Ecto neural progenitor cell (in vitro differentiated cells): Measurements from ENCODE around the gene TMEM239.
"Not testable (repeated sequence)": the region's sequence is repeated elsewhere in the genome, so short reads cannot be mapped to it uniquely, and the experiment has no call there.

ENCODE experiments used
- DNase-seq: peaks from one replicate; pipeline ENCODE4 v3.0.0-alpha.2; 2018; ENCODE audit warnings: low spot score

TMEM239 gene

DNA sequence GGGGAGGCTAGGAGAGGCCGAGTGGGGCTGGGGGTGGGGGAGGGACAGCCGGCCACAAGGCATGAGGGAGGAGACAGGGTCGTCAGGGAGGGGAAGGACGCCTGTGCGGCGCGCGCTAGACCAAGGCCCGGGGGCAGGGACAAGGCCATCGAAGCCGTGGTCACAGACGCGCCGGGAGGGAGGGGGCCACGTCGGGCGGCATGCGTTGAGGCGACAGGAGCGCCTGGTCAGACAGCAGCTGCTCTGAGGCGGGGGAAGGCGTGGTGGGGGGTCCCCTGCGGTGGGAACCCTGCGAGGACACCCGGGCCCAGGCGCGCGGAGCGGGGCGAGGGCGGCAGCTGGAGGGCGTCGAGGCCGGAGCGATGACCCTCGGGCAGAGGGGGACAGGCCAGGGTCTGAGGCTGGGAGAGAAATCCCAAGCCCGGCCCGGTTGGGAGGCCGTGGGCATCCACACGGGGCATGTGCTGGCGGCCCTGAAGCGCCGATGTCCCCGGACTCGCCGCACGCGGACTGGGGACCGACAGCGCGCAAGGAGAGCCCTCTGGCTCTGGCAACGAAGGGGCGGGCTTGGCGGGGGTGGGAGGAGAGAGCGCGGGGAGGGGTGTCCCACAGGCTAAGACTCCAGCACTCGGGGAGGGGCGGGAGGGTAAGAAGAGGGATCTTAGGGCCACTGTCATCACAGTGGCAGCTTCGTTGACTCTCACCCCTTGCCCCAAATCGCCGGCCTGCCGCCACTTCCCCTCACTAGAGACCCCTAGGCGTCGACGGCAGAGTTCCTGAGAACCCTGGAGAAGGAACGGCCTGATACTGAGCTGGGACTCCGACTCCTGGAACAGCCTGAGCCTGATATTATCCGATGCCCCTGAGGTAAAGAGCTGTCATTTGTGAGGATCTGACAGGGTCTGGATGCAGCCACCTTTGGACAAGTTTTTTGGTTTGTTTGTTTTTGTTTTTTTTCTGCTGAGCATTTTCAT, 5.0 kb downstream of the TMEM239 start:
- no peak for DNase-seq

DNA sequence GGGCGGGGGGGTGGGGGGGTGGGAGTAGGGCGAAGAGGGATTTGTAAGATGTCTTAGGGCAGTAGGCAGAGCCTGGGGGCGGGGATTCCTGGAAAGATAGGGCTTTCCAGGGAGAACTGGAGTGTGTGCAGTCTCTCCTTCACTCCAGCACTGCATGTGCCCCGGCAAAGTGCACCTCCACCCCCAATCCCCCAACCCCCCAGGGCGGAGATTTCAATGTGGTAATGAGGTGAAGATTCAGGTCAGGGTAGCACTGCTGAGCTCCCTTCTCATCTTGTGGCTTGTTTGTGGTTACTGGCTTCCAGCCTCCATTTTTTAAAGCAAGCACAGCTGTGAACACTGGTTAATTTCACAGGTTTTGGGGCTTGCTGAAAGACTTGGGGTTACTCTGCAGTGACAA, 5.9 kb downstream of the TMEM239 start:
- DNase-seq: no peak

DNA sequence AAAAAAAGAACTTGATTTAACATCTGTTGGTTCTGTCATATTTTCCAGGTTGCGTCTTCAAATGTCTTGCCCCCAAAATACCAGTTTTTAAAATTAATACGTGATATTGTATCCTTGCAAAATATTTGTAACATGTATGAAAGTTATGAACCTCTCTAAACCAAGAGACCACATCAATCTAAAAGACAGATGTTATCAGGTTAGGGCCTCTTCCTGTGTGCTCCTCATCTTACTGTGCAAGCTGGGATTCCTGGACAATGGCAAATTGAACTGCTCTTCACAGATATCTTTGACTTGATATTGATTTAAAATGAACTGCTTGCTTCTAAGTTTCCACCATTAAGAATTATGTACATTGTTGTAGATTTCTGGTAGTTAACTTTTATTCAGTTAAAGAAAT, 9.6 kb downstream of the TMEM239 start:
- DNase-seq: no peak

DNA sequence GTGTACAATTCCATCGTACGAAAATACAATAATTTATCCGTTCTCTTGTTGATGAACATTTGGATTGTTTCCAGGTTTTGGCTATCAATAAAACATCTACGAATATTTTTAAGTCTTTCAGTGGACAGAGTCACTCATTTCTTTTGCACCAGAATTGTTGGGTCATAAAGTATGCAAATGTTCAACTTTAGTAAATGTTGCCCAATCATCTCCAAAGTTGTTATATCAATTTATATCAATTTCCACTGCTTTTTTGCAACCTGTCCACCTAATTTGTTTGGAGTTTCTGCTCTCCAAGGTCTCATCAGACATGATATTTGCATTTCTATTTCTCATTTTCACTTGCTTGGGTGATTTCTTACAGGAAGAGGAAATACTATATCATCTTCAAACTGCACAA, 10.5 kb downstream of the TMEM239 start:
- no peak for DNase-seq

DNA sequence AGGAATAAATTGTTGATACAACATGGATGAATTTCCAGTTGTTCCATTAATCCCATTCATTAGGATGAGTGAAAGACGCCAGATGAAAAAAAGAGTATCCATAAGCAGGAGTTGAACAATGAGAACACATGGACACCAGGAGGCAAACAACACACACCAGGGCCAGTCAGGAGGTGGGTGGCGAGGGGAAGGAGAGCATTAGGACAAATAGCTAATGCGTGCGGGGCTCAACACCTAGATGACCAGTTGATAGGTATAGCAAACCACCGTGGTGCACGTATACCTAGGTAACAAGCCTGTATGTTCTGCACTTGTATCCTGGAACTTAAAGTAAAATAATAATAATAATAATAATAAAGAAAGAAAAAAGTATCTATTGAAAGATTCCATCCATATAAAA, 13.2 kb downstream of the TMEM239 start:
- no peak for DNase-seq

DNA sequence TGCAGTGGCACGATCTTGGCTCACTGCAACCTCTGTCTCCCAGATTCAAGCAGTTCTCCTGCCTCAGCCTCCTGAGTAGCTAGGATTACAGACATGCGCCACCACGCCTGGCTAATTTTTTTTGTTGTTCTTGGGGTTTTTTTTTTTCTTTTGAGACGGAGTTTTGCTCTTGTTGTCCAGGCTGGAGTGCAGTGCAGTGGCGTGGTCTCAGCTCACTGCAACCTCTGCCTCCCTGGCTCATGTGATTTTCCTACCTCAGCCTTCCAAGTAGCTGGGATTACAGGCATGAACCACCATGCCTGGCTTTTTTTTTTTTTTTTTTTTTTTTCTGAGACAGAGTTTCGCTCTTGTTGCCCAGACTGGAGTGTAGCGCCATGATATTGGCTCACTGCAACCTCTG, 15.0 kb downstream of the TMEM239 start:
- DNase-seq: not testable (repeated sequence)

DNA sequence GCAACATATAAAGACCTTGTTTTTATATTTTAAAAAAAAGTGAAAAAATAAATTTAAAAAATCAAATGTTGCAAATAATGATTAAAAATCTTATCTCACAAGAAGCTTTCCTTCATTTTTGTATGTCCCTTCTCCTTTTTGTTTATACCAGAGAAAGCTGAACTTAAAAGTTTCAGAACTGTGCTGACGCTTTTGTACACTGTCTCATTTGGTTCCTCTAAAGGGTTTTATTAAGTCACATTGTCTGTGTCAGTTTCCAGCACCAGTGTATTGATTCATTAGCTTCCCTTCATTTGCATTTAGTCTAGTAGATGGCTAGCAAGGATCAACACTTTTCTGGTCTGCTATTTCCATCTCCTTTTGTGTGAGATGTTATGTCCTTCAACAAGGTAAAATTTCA, 17.6 kb downstream of the TMEM239 start:
- DNase-seq: no peak

DNA sequence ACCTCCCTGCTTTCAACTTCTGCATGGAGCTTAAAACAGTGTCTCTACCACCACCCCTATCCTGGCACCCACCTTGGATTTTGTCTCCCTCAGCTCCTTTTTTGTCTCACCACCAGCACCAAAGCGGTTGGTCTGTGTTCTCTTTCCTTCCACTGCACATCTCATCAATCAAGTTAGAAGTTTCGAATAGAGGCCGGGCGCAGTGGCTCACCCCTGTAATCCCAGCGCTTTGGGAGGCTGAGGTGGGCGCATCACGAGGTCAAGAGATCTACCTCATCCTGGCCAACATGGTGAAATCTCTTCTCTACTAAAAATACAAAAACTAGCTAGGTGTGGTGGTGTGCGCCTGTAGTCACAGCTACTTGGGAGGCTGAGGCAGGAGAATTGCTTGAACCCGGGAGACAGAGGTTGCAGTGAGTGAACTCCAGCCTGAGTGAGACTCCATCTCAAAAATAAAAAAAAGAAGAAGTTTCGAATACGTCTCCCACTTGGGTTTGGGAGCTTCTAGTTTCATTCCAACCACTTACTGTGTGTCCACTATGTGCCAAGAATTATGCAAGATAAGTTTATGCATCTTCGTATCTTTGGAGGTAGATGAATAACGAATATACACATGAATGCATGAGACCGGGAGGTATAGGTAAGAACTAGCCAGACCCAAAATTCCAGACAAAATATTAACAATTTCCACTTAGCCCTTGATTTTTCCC, 18.4 kb downstream of the TMEM239 start:
- no peak for DNase-seq

DNA sequence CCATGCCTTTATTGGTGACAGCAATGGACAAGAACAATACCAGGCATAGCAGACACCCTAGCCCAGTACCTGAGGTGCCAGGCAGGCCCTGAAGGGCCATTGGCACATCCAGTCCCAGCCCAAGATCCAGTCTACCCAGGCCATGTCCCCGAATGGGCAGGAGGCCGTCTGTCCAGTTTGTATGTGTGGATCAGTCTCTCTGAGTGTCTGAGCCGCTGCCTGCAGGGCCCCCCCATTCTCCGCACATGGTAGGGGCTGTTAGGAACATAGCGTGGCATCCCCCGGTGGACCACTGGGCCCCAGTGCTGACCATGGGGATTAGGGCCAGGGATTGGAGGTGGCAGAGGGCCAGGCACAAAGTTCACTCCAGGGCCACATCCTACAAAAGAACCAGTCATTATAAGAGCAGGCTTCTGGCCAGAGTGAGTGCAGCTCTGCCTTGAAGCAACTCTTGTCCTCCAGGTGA, 19.2 kb downstream of the TMEM239 start:
- DNase-seq: no peak

DNA sequence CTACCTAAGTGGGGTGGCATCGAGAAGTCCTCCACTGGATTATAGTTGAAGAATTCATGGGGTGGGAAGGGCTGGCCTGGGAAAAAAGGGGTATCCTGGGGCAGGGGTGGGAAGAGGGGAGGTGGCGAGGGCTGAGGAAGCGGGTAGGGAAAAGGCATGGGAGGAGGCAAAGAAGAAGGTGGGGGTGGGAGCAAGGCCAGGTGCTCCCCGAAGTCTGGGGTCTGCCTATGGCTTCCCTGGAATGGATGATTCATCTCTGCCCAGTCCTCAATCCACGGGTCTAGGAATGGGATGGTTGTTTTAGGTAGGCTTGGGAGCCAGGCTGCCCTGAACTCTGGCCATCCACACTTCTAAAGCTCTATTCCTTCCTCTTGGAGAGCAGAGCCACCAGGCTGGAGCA, 19.9 kb downstream of the TMEM239 start:
- no peak for DNase-seq

DNA sequence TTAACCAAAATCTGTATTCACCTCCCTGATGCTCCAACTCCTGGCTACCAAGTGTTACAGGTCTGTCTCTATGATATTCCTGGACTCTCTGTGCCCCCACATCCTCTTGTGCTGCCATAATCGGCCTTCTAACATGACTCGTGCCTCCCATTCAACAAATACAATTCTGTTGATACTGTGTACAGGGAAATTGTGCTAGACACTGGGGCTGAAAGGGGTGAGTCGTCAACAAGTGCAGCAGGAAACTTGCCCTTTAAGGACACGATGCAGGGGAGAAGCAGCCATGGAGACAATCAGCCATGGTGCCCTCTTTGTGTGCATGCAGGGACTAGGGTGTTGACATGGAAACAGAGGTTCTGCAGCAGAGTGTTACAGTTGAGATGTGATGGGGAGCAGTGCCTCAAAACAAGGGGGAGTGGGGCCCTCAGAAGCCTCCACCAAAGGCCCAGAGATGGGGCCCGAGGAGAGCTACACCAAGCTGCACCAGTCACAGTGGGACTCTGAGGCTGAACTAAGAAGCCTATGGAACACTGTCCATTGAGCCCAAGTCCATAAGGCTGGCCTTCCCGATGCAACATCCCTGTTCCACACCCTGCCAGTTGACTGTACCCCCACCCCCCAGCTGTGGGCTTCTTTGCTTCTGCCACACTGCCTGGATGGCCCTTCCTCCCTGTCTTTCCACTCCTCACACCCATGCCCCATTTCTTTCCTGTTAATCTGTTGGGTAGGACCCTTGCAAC, 21.2 kb downstream of the TMEM239 start:
- DNase-seq: no peak

DNA sequence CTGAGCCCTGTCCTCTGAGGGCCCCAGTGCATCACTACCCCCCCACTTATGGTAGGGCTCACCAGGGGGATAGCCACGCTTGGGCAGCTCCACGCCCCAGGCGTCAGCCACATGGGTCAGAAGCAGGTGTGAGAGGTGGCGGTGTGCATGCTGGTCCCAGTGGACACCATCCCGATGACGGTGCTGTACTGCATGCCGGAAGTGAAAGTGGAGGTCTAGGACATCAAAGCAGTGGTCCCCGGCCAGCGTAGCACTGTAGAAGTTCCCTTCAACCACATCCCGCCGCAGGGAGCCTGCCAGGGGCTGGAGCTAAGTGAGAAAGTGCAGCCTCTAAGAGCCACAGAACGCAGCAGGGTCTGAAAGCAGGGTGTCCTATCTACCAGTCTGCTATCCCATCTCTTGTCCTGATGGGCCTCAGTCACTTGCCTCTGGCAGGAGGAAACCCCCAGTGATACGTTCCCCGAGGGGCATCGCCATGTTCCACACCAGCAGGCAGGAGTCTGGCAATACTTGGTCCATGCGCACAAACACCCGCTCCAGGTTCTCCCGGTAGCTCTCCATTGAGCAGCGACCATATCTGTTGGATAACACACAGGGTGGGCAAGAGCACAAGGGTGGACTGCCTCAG, 22.1 kb downstream of the TMEM239 start:
- DNase-seq: no peak

DNA sequence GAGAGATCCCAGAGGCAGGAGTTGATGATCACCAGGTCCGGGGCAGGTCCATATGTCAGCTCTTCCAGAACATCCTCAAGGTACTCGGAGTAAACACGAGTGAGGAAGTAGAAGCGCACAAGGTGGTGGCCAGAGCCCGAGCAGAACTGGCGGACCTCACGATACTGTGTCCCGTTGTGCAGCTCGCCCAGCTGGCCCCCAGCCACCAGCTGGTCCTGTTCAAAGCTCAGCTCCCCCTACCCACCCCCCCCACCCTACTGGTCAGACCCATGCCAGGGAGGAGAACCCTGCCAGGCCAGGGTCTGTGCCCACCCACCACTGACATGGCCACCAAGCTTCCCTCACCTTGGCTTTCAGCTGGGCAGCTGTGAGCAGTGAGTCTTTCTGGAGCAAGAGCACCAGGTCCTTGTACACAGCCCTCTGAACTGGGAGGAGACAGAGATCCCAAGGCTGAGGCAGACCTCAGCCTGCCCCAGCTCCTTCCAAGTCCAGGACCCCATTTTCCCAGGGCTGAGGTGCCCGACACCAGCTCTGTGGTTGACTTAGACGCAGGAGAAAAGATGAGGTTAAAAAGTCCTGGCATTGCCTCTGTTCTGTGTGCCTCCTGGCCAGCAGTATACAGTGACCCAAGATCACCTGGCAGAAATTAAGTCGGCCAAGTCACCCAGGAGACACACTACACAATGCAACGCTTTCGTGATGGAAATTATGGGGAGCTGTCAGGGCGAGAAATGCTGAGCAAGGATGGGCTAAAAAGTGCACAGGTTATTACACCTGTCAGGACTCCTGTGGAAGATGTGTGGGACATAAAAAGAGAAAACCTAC, 22.9 kb downstream of the TMEM239 start:
- DNase-seq: no peak

DNA sequence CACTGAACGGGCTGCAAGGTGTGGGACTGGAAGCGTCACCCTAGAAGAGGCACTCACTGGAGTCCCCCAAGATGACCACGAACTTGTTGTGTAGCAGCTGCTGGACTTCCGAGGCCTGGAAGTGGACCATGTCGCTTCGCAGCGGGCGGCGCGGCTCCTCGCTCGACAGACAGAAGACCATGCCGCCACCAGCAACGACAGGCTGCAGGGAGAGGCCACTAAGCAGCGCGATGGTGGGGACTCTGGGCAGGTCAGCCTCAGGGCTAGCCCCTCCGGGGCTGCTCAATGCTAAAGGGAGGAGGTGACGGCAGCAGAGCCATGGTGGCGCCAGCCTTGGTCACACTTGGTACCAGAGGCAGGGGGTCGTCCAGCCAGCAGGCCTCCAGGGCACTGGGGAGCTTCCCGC, 23.6 kb downstream of the TMEM239 start:
- DNase-seq: no peak

DNA sequence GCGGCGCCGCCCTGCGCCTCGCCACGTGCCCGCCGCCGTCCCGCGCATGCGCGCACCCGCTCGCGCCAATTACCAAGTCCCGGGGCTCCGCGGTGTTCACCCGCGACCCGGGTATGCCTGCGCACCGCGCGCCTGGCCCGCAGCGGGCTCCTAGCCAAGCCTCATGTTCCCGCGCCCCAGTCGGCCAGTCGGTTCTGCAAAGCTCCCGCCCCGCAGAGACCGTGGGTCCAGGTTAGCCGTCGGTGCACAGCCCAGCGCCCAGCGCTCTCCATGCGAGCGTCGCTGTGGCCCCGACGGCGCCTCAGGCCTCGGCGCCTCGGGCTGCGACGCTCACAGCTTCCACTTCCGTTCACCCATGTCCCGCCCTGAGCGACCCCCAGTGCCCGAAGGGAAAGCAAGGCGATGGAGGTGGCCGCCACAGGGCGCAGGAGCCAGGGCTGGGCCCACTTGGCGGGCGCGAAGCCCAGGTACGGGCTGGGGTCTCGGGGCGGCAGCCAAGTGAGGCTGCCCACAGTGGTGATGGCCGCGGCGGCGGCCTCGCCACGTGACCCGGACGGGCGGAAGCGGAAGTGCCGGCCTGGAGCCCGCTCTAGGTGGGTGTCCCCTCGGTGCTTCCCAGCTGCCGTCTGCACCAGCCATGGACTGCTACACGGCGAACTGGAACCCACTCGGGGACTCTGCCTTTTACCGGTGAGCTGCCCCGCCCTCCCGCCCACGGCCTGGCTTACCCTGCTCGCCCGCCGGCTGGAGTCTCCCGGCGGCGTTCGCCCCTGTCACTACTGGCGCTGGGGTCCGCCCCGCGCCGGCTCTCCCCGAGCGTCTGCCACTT, 24.2 kb downstream of the TMEM239 start, which contains the start of the genes PCED1A and VPS16:
TSS of gene PCED1A (minus strand) at position 518 of the 829 bp plus-strand sequence. CDS start 743 bp downstream, outside the sequence.
TSS of gene VPS16 (plus strand) at position 608 of the 829 bp plus-strand sequence. CDS start at position 638, 30 bp downstream.
- DNase-seq: peak; percentile 91

DNA sequence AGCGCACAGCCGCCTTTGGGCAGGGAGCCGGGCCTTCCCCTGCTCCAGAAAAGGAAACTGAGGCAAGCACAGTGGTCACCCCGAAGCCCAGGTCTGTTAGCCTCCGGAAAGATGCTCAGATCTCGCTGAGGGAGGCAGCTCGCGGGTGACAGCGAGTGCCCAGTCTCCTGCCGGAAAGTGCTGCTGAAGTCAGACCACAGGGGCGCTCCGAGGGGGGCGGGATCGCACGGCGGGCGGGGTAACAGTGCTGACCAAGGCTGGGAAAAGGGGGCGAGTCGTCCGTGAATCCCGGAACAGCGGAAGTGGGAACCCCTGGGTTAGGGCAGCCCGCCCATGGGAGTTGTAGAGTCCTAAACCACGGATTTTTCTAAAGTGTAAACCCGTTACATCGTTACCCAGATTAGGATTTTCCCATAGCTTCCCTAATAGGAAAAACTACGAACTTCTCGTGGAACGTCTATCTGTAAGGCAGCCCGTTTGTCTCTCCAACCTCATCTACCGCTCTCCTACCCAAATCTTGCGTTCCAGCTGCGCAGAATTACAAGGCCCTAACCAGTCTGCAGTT, 24.9 kb downstream of the TMEM239 start:
- DNase-seq: peak; percentile 71

DNA sequence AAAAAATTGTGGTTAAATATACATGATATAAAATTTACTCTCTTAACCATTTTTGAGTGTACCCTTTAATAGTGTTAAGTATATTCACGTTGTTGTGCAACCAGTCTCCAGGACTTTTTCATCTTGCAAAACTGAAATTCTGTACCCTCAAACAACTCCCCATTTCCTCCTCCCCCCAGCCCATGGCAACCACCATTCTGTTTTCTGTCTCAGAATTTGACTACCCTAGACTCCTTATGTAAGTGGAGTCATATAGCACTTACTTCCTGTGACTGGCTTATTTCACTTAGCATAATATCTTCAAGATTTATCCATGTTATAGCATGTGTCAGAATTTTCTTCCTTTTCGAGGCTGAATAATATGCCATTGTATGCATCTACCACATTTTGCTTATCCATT, 29.4 kb downstream of the TMEM239 start:
- DNase-seq: no peak

DNA sequence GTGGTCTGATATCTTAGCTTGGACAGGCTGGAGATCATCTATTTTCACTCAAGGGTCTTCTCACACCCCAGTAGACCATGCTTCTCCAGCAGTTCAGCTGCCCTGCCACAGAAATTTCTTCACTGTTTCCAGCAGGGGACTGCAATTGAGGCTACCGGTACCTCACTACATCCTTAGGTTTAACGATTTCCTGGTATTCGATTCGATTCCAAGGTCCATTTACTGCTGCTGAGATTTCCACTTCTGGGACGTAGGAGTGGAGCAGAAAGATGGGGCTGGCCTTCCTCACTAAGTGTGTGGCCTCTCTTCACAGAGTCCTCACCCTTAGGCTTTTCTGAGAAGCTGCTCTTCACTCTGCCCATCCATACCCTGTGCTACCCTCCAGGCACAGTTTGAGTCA, 30.5 kb downstream of the TMEM239 start:
- no peak for DNase-seq

DNA sequence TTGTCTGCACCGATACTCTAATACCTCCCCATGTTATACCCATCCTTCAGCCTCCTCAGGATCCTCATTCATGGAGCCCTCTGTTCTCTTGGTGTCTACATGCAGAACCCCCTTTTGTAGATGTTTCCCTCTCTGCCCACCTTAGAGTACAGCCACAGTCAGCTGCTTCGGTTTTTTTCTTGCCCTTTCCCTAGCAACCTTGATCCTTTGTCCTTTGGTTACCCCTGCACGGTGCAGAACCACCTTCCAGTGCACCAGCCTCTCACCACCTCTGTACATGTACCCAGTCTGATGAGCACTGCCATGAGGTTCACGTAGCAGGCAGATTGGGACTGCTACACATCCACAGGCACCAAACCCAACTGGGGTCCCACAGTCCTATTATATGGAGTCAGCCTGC, 31.6 kb downstream of the TMEM239 start:
- DNase-seq: no peak

DNA sequence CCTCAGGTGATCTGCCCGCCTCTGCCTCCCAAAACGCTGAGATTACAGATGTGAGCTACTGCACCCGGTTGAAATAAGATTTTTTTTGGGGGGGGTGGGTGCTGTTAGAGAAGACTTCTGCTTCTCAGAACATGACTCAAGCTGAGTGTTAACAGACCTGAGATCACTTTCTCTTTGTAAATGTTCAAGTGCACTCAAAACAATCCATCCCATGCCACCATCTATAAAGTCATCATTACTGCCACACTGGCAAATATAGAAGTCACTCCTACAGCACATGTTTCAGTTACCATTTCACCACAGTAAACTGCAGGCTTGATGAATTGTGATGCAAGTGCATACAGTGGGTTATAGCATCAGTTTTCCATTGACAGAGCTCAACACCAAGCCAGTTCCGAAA, 33.4 kb downstream of the TMEM239 start:
- DNase-seq: no peak
